H1 (cell line): ENCODE results near the gene ANKRD13C. TPM values are rescaled to one million over a fixed set of nuclear protein-coding genes. Genes with fewer than 3 reads are reported as not detected.

Experiments
- CTCF ChIA-PET: fragments of 300-600 bp; sonication (Branson Sonifier 250); formaldehyde crosslinking; loops from one replicate; lab custom pipeline; 2021; ENCODE audit not compliant: partially characterized antibody; lab: Charles Lee
- POLR2A ChIA-PET: fragments of 300-600 bp; sonication (Branson Sonifier 250); formaldehyde crosslinking; loops from one replicate; lab custom pipeline; 2021; ENCODE audit warnings: inconsistent platforms; ENCODE audit not compliant: partially characterized antibody; lab: Charles Lee
- DNase-seq, 2 experiments: peaks; one replicate each; pipeline versions ENCODE4 v3.0.0 to v3.0.0-alpha.2; 2010 to 2022; ENCODE audit warnings: low spot score in 2 of 2, low read depth in 1 of 2, mixed read lengths in 1 of 2
- FAIRE-seq: peaks from 2 replicates; lab custom pipeline; 2011; peaks lifted over from hg19 to GRCh38; lab: Jason Lieb, UNC
- H2AFZ ChIP-seq: 2 replicates; pipeline ENCODE4 v1.8.1; 2012; ENCODE audit warnings: low read length, inconsistent platforms
- H2AK5ac ChIP-seq: 2 replicates; pipeline ENCODE4 v1.6.1; 2013; ENCODE audit warnings: low read depth, low read length
- H2BK120ac ChIP-seq: replicated peaks from 2 replicates; pipeline ENCODE3; 2013; ENCODE audit warnings: low read depth, low read length, inconsistent platforms
- H2BK12ac ChIP-seq: 2 replicates; pipeline ENCODE4 v1.6.1; 2013; ENCODE audit warnings: low read depth, low read length
- H2BK15ac ChIP-seq: 2 replicates; pipeline ENCODE4 v1.6.1; 2013; ENCODE audit warnings: low read length
- H2BK20ac ChIP-seq: 2 replicates; pipeline ENCODE4 v1.6.1; 2013; ENCODE audit warnings: low read length
- H2BK5ac ChIP-seq: 2 replicates; pipeline ENCODE4 v1.6.1; 2013; ENCODE audit warnings: low read depth, low read length
- H3K14ac ChIP-seq: 2 replicates; pipeline ENCODE4 v1.6.1; 2013; ENCODE audit warnings: inconsistent platforms; ENCODE audit not compliant: insufficient read length
- H3K18ac ChIP-seq: 2 replicates; pipeline ENCODE4 v1.6.1; 2013; ENCODE audit warnings: low read length; ENCODE audit errors: extremely low read depth
- H3K23ac ChIP-seq: 2 replicates; pipeline ENCODE4 v1.6.1; 2013; ENCODE audit warnings: inconsistent platforms; ENCODE audit not compliant: insufficient read length
- H3K23me2 ChIP-seq: 2 replicates; pipeline ENCODE4 v1.6.1; 2013; ENCODE audit warnings: low read depth, low read length
- H3K27ac ChIP-seq: 2 replicates; pipeline ENCODE4 v1.6.1; 2011; ENCODE audit warnings: low read depth, low read length, inconsistent platforms
- H3K27me3 ChIP-seq, 4 experiments: replicated peaks in 1 of 4; 1 replicate in 1 of 4; 2 replicates in 3 of 4; pipeline versions ENCODE4 v1.6.1 to v1.8.1; 2011 to 2013; ENCODE audit warnings: low read length in 3 of 4, mild to moderate bottlenecking in 3 of 4, inconsistent platforms in 2 of 4, mixed read lengths in 2 of 4, moderate library complexity in 1 of 4; ENCODE audit not compliant: control insufficient read depth in 3 of 4, insufficient read depth in 3 of 4; ENCODE audit errors: extremely low read depth in 1 of 4
- H3K36me3 ChIP-seq, 4 experiments: 2 replicates each; pipeline versions ENCODE4 v1.6.1 to v1.8.1; 2011 to 2013; ENCODE audit warnings: mild to moderate bottlenecking in 4 of 4, low read length in 3 of 4, moderate library complexity in 2 of 4, control low read depth in 1 of 4, inconsistent platforms in 1 of 4; ENCODE audit not compliant: insufficient read depth in 4 of 4, control insufficient read depth in 2 of 4
- H3K4ac ChIP-seq: replicated peaks from 2 replicates; pipeline ENCODE3; 2013; ENCODE audit warnings: low read length, low read depth, mixed read lengths, inconsistent platforms; ENCODE audit not compliant: insufficient read length
- H3K4me1 ChIP-seq, 4 experiments: replicated peaks in 1 of 4; 1 replicate in 1 of 4; 2 replicates in 3 of 4; pipeline versions ENCODE4 v1.6.1 to v1.8.1; 2011 to 2013; ENCODE audit warnings: low read length in 3 of 4, inconsistent platforms in 2 of 4, mixed read lengths in 1 of 4; ENCODE audit not compliant: insufficient read depth in 4 of 4, control insufficient read depth in 3 of 4
- H3K4me2 ChIP-seq, 2 experiments: 2 replicates each; pipeline versions ENCODE4 v1.6.1 to v1.8.1; 2011 to 2013; ENCODE audit warnings: low read depth in 2 of 2, low read length in 2 of 2, control low read depth in 1 of 2, inconsistent platforms in 1 of 2, mild to moderate bottlenecking in 1 of 2; ENCODE audit not compliant: insufficient read depth in 1 of 2
- H3K4me3 ChIP-seq, 4 experiments: fragments of 200-600, 300-600 bp in 1 of 4; sonication (generic), shearing (Covaris generic), sonication (Bioruptor Twin) in 1 of 4; 2 replicates each; pipeline versions ENCODE4 v1.5.1 to v1.8.1; 2011 to 2016; ENCODE audit warnings: low read length in 4 of 4, low read depth in 3 of 4, control low read depth in 2 of 4, inconsistent platforms in 2 of 4, mild to moderate bottlenecking in 2 of 4, mixed read lengths in 1 of 4, moderate library complexity in 1 of 4; ENCODE audit not compliant: insufficient read depth in 2 of 4; ENCODE audit errors: extremely low read depth in 1 of 4
- H3K56ac ChIP-seq: replicated peaks from 2 replicates; pipeline ENCODE3; 2013; ENCODE audit warnings: low read depth, mild to moderate bottlenecking, mixed read lengths, low read length, inconsistent platforms; ENCODE audit not compliant: insufficient read length
- H3K79me1 ChIP-seq: 2 replicates; pipeline ENCODE4 v1.6.1; 2013; ENCODE audit warnings: low read depth, low read length, control low read depth
- H3K79me2 ChIP-seq, 2 experiments: 2 replicates each; pipeline versions ENCODE4 v1.6.1 to v1.8.1; 2012 to 2013; ENCODE audit warnings: low read length in 2 of 2, mild to moderate bottlenecking in 2 of 2, inconsistent platforms in 1 of 2; ENCODE audit not compliant: insufficient read depth in 2 of 2, control insufficient read depth in 1 of 2
- H3K9ac ChIP-seq, 4 experiments: replicated peaks in 1 of 4; 1 replicate in 1 of 4; 2 replicates in 3 of 4; pipeline versions ENCODE4 v1.6.1 to v1.8.1; 2011 to 2013; ENCODE audit warnings: low read depth in 3 of 4, low read length in 3 of 4, control low read depth in 2 of 4, mild to moderate bottlenecking in 2 of 4, moderate library complexity in 2 of 4, inconsistent platforms in 1 of 4; ENCODE audit errors: extremely low read depth in 1 of 4
- H3K9me3 ChIP-seq, 2 experiments: 2 replicates each; pipeline versions ENCODE4 v1.6.1 to v1.8.1; 2012 to 2013; ENCODE audit warnings: mild to moderate bottlenecking in 2 of 2, moderate library complexity in 2 of 2, control low read depth in 1 of 2, inconsistent platforms in 1 of 2, low read depth in 1 of 2, low read length in 1 of 2, mixed read lengths in 1 of 2; ENCODE audit not compliant: insufficient read depth in 2 of 2
- H4K20me1 ChIP-seq, 2 experiments: replicated peaks in 1 of 2; 2 replicates each; pipeline versions ENCODE3 to v1.8.1; 2011 to 2013; ENCODE audit warnings: inconsistent platforms in 2 of 2, low read length in 2 of 2, mild to moderate bottlenecking in 1 of 2; ENCODE audit not compliant: insufficient read depth in 2 of 2, control insufficient read depth in 1 of 2
- H4K5ac ChIP-seq: 2 replicates; pipeline ENCODE4 v1.6.1; 2013; ENCODE audit warnings: low read length, low read depth, mixed read lengths, inconsistent platforms; ENCODE audit not compliant: insufficient read length
- H4K8ac ChIP-seq: 2 replicates; pipeline ENCODE4 v1.8.0; 2013; ENCODE audit warnings: mild to moderate bottlenecking, moderate library complexity, low read length, inconsistent platforms; ENCODE audit not compliant: insufficient read depth; ENCODE audit errors: extremely low read depth
- H4K91ac ChIP-seq: replicated peaks from 2 replicates; pipeline ENCODE3; 2013; ENCODE audit warnings: low read length, mixed read lengths, inconsistent platforms; ENCODE audit not compliant: insufficient read length
- CBX5 ChIP-seq: fragments of 300-800, 300-1000 bp; sonication (generic); IDR thresholded peaks from 2 replicates; pipeline ENCODE4 v1.7.1; 2016; ENCODE audit warnings: antibody characterized with exemption, low read length, low read depth
- CTCF ChIP-seq, 3 experiments: IDR thresholded peaks; 1 replicate in 2 of 3; 2 replicates in 1 of 3; pipeline versions ENCODE4 v1.5.1 to v1.6.1; 2011; ENCODE audit warnings: low read length in 3 of 3, mild to moderate bottlenecking in 3 of 3, inconsistent platforms in 2 of 3, low read depth in 1 of 3, moderate library complexity in 1 of 3; ENCODE audit not compliant: insufficient read depth in 1 of 3; ENCODE audit errors: control extremely low read depth in 1 of 3
- MAX ChIP-seq: IDR thresholded peaks from 2 replicates; pipeline ENCODE4 v1.6.1; 2012; ENCODE audit warnings: inconsistent platforms
- RAD21 ChIP-seq, 2 experiments: IDR thresholded peaks in 1 of 2; conservative IDR thresholded peaks in 1 of 2; 2 replicates each; pipeline ENCODE4 v1.6.1; 2011; ENCODE audit warnings: low read depth in 2 of 2, low read length in 2 of 2, improper control_type of control experiment in 1 of 2, inconsistent platforms in 1 of 2, mild to moderate bottlenecking in 1 of 2, moderate library complexity in 1 of 2
- SP2 ChIP-seq: IDR thresholded peaks from 2 replicates; pipeline ENCODE4 v1.6.1; 2012; ENCODE audit warnings: mild to moderate bottlenecking, low read length, inconsistent platforms
- TAF7 ChIP-seq: optimal IDR thresholded peaks from 2 replicates; pipeline ENCODE3; 2011; ENCODE audit warnings: low read depth, mild to moderate bottlenecking, inconsistent platforms, low read length, moderate library complexity, borderline replicate concordance
- WGBS, 2 experiments: shearing (Covaris generic) in 1 of 2; methylation state at CpG; one replicate each; pipeline versions ENCODE4 v1.1.6 to v1.1.7; 2013 to 2015; ENCODE audit warnings: low lambda C conversion rate in 2 of 2, mixed read lengths in 2 of 2, inconsistent platforms in 1 of 2, low coverage in 1 of 2, missing lambda C conversion rate in 1 of 2; ENCODE audit not compliant: insufficient replicate concordance in 2 of 2, insufficient coverage in 1 of 2, insufficient read length in 1 of 2; ENCODE audit errors: extremely low coverage in 1 of 2, missing lambda C conversion rate in 1 of 2; 5-methylcytosine and 5-hydroxymethylcytosine counted together
- polyA plus RNA-seq, 7 experiments: library from polyadenylated mRNA; depleted of rRNA in 3 of 7; stranded (reverse) in 5 of 7; unstranded in 2 of 7; fragments of >200 nt in 5 of 7; fragments of 200-250 nt in 2 of 7; gene quantifications; 1 replicate in 5 of 7; 2 replicates in 1 of 7; 4 replicates in 1 of 7; pipeline versions ENCODE4 v1.2.1 to v1.2.3, GENCODE V29; 2011 to 2013; ENCODE audit warnings: missing spikeins in 2 of 7, mixed read lengths in 2 of 7
- total RNA-seq: library from RNA; stranded (reverse); fragmentation: NEBNext Ultra II Directional; extraction: Animal tissue kit (Norgen Biotek cat#: 25700); gene quantifications from 2 replicates; pipeline ENCODE4 v1.2.1, GENCODE V29; 2021

Gene ANKRD13C
- total and polyA plus RNA-seq, 2 of the 8 experiments (the other 6 are each of a cell fraction or from before 2014, with no cell fraction given) = 4.8 to 21.7 TPM

GRCh38 chr1:70284366-70284765 lies 70.2 kb downstream of the ANKRD13C start:
- H3K9ac ChIP-seq = no peak overlapping the region
- H4K5ac ChIP-seq = no peak overlapping the region
- FAIRE-seq (no peak), DNase-seq (no peak)
- H4K8ac ChIP-seq = no peak overlapping the region
- no peak overlapping the region for H2AK5ac ChIP-seq
- no peak overlapping the region for H3K18ac ChIP-seq
- no peaks in the 10 kb centered on the region for H3K79me1 ChIP-seq
- TF ChIP-seq CTCF (IDR thresholded peaks at IDR 0.05; ENCODE audit: control extremely low read depth in 1 of 3, insufficient read depth in 1 of 3, low read depth in 1 of 3, low read length in 3 of 3) (no peak), RAD21 (IDR thresholded peaks at IDR 0.05 in 1 of 2, conservative IDR thresholded peaks at IDR 0.05 in 1 of 2; ENCODE audit: low read depth in 2 of 2, low read length in 2 of 2) (no peak), CBX5 (no peak), SP2 (no peak), TAF7 (no peak), MAX (no peak)
- no peak overlapping the region for H3K14ac ChIP-seq
- H2BK5ac ChIP-seq = no peak overlapping the region
- WGBS, 2 experiments = 92% methylated on average over 2 of the region's 2 CpGs; no CpG with 5 or more reads in 1 of the 2 experiments
- POLR2A ChIA-PET = interaction anchor here (1.6 to 1.7 kb wide), 2 partner anchors 57 to 71 kb away, joined by 3 to 4 read pairs; partner anchors contain the start of gene ANKRD13C
- no peak overlapping the region for H3K56ac ChIP-seq
- H3K4me2 ChIP-seq = no peak overlapping the region
- H2BK12ac ChIP-seq = no peak overlapping the region
- H3K79me2 ChIP-seq = no peaks in the 10 kb centered on the region
- no peak overlapping the region for H3K4me3 ChIP-seq
- no peak overlapping the region for H3K27ac ChIP-seq
- H3K23me2 ChIP-seq = no peaks in the 10 kb centered on the region
- H4K91ac ChIP-seq = no peak overlapping the region
- H2BK120ac ChIP-seq = no peak overlapping the region
- CTCF ChIA-PET = no interaction called here
- no peak overlapping the region for H3K23ac ChIP-seq
- H3K27me3 ChIP-seq = no peaks in the 10 kb centered on the region
- no peak overlapping the region for H3K4ac ChIP-seq
- H2BK15ac ChIP-seq = no peak overlapping the region
- no peak overlapping the region for H2AFZ ChIP-seq
- H3K9me3 ChIP-seq = no peaks in the 10 kb centered on the region
- H3K36me3 ChIP-seq = no peaks in the 10 kb centered on the region; a peak in 1 of 8 replicates
- no peaks in the 10 kb centered on the region for H3K4me1 ChIP-seq
- H4K20me1 ChIP-seq = no peaks in the 10 kb centered on the region
- H2BK20ac ChIP-seq = no peak overlapping the region
